Smooth muscle cell (in vitro differentiated cells): Measurements from ENCODE around the gene SIM2. TPM values are rescaled to one million over a fixed set of nuclear protein-coding genes. Genes with fewer than 3 reads are reported as not detected.

Experiments used
- DNase-seq: peaks from one replicate; lab custom pipeline; 2025; ENCODE audit not compliant: unreplicated experiment; lab: John Stamatoyannopoulos, UW
- H2AFZ ChIP-seq: fragments of 200-600 bp; sonication (generic); 2 replicates; pipeline ENCODE4 v1.6.0; 2016; ENCODE audit warnings: antibody characterized with exemption, low read depth, mild to moderate bottlenecking
- H3F3A ChIP-seq: fragments of 200-600 bp; sonication (generic); 2 replicates; pipeline ENCODE4 v1.6.0; 2017; ENCODE audit warnings: antibody characterized with exemption, low read depth
- H3K27ac ChIP-seq: fragments of 200-600 bp; sonication (generic); 2 replicates; pipeline ENCODE4 v1.5.1; 2016; ENCODE audit warnings: low read depth, mild to moderate bottlenecking
- H3K27me3 ChIP-seq: fragments of 200-600 bp; sonication (generic); 2 replicates; pipeline ENCODE4 v1.6.1; 2016; ENCODE audit warnings: low read depth, mild to moderate bottlenecking
- H3K36me3 ChIP-seq: fragments of 200-600 bp; sonication (generic); 2 replicates; pipeline ENCODE4 v1.5.1; 2016; ENCODE audit warnings: low read depth
- H3K4me1 ChIP-seq: fragments of 200-600 bp; sonication (generic); 2 replicates; pipeline ENCODE4 v1.5.1; 2016; ENCODE audit warnings: low read depth
- H3K4me2 ChIP-seq: fragments of 200-600 bp; sonication (generic); 2 replicates; pipeline ENCODE4 v1.6.0; 2016; ENCODE audit warnings: mild to moderate bottlenecking
- H3K4me3 ChIP-seq: fragments of 200-600 bp; sonication (generic); 2 replicates; pipeline ENCODE4 v1.5.1; 2016; ENCODE audit warnings: mild to moderate bottlenecking
- H3K79me2 ChIP-seq: fragments of 200-600 bp; sonication (generic); 2 replicates; pipeline ENCODE4 v1.6.0; 2016; ENCODE audit warnings: low read depth, mild to moderate bottlenecking
- H3K9ac ChIP-seq: fragments of 200-600 bp; sonication (generic); 2 replicates; pipeline ENCODE4 v1.6.0; 2016; ENCODE audit warnings: low read depth
- H3K9me3 ChIP-seq: fragments of 200-600 bp; sonication (generic); replicated peaks from 2 replicates; pipeline ENCODE4 v1.5.1; 2016; ENCODE audit warnings: low read depth
- H4K20me1 ChIP-seq: fragments of 200-600 bp; sonication (generic); 2 replicates; pipeline ENCODE4 v1.6.0; 2016; ENCODE audit warnings: low read depth
- CTCF ChIP-seq: fragments of 200-600 bp; sonication (generic); IDR thresholded peaks from 2 replicates; pipeline ENCODE4 v1.5.1; 2017; ENCODE audit warnings: borderline replicate concordance, mild to moderate bottlenecking, antibody characterized with exemption; ENCODE audit not compliant: insufficient read depth, poor library complexity, severe bottlenecking
- WGBS: methylation state at CpG from one replicate; pipeline ENCODE4 v1.1.7; 2016; ENCODE audit warnings: low lambda C conversion rate; 5-methylcytosine and 5-hydroxymethylcytosine counted together
- polyA plus RNA-seq: library from polyadenylated mRNA; unstranded; fragments of >200 nt; fragmentation: Nextera tagmentation; extraction: Ambion mirVana; gene quantifications from 2 replicates; pipeline ENCODE4 v1.2.1, GENCODE V29; 2016
- total RNA-seq: library from RNA; depleted of rRNA; stranded (reverse); fragments of >200 nt; gene quantifications from 2 replicates; pipeline ENCODE4 v1.2.3, GENCODE V29; 2014

SIM2 gene
- total and polyA plus RNA-seq, 2 experiments from 2014 or later, result 0.25 TPM; not detected in 1

GRCh38 chr21:36697851-36698384 lies 997 bp upstream of the SIM2 start:
- no peak for DNase-seq
- H3K27me3 ChIP-seq, result peaks cover 100% of the 10 kb centered on the region
- H3K36me3 ChIP-seq, result no peaks in the 10 kb centered on the region
- no peaks in the 10 kb centered on the region for H3K9me3 ChIP-seq
- H3K4me1 ChIP-seq, result peaks cover 41% of the 10 kb centered on the region
- H2AFZ ChIP-seq, result no peak overlapping the region
- no peak overlapping the region for H3K9ac ChIP-seq
- H3F3A ChIP-seq, result no peaks in the 10 kb centered on the region
- no peaks in the 10 kb centered on the region for H4K20me1 ChIP-seq
- no peaks in the 10 kb centered on the region for H3K79me2 ChIP-seq
- H3K27ac ChIP-seq, result no peak overlapping the region
- H3K4me2 ChIP-seq, result peak overlapping the region; percentile 86
- H3K4me3 ChIP-seq, result peak overlapping the region; percentile 44
- 7% methylated on average over 33 of the region's 33 CpGs for WGBS
- no peak for TF ChIP-seq CTCF

- H3K9ac ChIP-seq, result no peak overlapping the region
- no peak overlapping the region for H3K27ac ChIP-seq
- peak overlapping the region; percentile 86 for H3K4me2 ChIP-seq
- H3K36me3 ChIP-seq, result no peaks in the 10 kb centered on the region
- 2% methylated on average over 42 of the region's 62 CpGs for WGBS
- H3K79me2 ChIP-seq, result no peaks in the 10 kb centered on the region
- peak overlapping the region; percentile 44 for H3K4me3 ChIP-seq
- no peaks in the 10 kb centered on the region for H3F3A ChIP-seq
- no peaks in the 10 kb centered on the region for H4K20me1 ChIP-seq
- DNase-seq, result no peak
- H3K27me3 ChIP-seq, result peaks cover 100% of the 10 kb centered on the region
- H2AFZ ChIP-seq, result no peak overlapping the region
- H3K9me3 ChIP-seq, result no peaks in the 10 kb centered on the region
- no peak for TF ChIP-seq CTCF
- H3K4me1 ChIP-seq, result peaks cover 37% of the 10 kb centered on the region
These were observed 432 bp upstream of the SIM2 start for GRCh38 chr21:36698385-36698980.

GRCh38 chr21:36699546-36700294 lies 805 bp downstream of the SIM2 start:
- H3K4me2 ChIP-seq, result peak overlapping the region; percentile 86
- H2AFZ ChIP-seq, result no peak overlapping the region
- peak overlapping the region; percentile 44 for H3K4me3 ChIP-seq

More at GRCh38 chr21:36699546-36700294, 805 bp downstream of the SIM2 start:
- no peaks in the 10 kb centered on the region for H4K20me1 ChIP-seq
- 3% methylated on average over 61 of the region's 67 CpGs for WGBS
- no peak for DNase-seq
- H3K79me2 ChIP-seq, result no peaks in the 10 kb centered on the region
- H3K9ac ChIP-seq, result no peak overlapping the region
- no peaks in the 10 kb centered on the region for H3K9me3 ChIP-seq
- H3K36me3 ChIP-seq, result no peaks in the 10 kb centered on the region
- no peak for TF ChIP-seq CTCF
- H3K4me1 ChIP-seq, result peaks cover 37% of the 10 kb centered on the region
- H3K27ac ChIP-seq, result no peak overlapping the region
- H3F3A ChIP-seq, result no peaks in the 10 kb centered on the region
- peaks cover 100% of the 10 kb centered on the region for H3K27me3 ChIP-seq
